Measurements from ENCODE around the gene OR2Z1. TPM values are rescaled to one million over a fixed set of nuclear protein-coding genes. Genes with fewer than 3 reads are reported as not detected.

The OR2Z1 gene
- total RNA-seq, 1 experiment from 2014 or later = not detected

- DNase-seq (ENCODE audit: low spot score) (no peak), ATAC-seq (no peak)
- peaks cover 86% of the 10 kb centered on the region for H3K9me3 Mint-ChIP-seq
- H3K4me3 Mint-ChIP-seq = no peak overlapping the region
- ChIA-PET POLR2A (no interaction called here), CTCF (interaction anchor here (1.4 kb wide), 1 partner anchor 24 kb away, joined by 3 read pairs; the partner anchor contains the start of gene ACTL9)
- H3K27me3 Mint-ChIP-seq (ENCODE audit: low read depth) = peaks cover 6% of the 10 kb centered on the region
- TF ChIP-seq HMGA2 (CRISPR knock-in tag; IDR thresholded peaks at IDR 0.05) (peak; percentile 97), IRF2 (CRISPR knock-in tag; IDR thresholded peaks at IDR 0.05; ENCODE audit: borderline replicate concordance, low read depth) (no peak)
- H3K36me3 Mint-ChIP-seq = peaks cover 53% of the 10 kb centered on the region
- H3K27ac Mint-ChIP-seq = no peak overlapping the region
- H3K4me1 Mint-ChIP-seq = no peaks in the 10 kb centered on the region
These were observed 598 bp downstream of the OR2Z1 start for GRCh38 chr19:8722032-8722431.

GRCh38 chr19:8724276-8724675 is 2.8 kb downstream of the OR2Z1 start:
- ChIA-PET CTCF (no interaction called here), POLR2A (no interaction called here)
- ATAC-seq (no peak), DNase-seq (ENCODE audit: low spot score) (no peak)
- no peak overlapping the region for H3K27ac Mint-ChIP-seq
- H3K36me3 Mint-ChIP-seq = peaks cover 62% of the 10 kb centered on the region
- peaks cover 6% of the 10 kb centered on the region for H3K27me3 Mint-ChIP-seq (ENCODE audit: low read depth)
- TF ChIP-seq, protein P1, sequence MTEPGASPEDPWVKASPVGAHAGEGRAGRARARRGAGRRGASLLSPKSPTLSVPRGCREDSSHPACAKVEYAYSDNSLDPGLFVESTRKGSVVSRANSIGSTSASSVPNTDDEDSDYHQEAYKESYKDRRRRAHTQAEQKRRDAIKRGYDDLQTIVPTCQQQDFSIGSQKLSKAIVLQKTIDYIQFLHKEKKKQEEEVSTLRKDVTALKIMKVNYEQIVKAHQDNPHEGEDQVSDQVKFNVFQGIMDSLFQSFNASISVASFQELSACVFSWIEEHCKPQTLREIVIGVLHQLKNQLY (CRISPR knock-in tag; IDR thresholded peaks at IDR 0.05) = no peak
- TF ChIP-seq NFYB (CRISPR knock-in tag; conservative IDR thresholded peaks at IDR 0.05; ENCODE audit: low read depth) = no peak
- no peak for TF ChIP-seq FOXP1 (CRISPR knock-in tag; IDR thresholded peaks at IDR 0.05; ENCODE audit: borderline replicate concordance)
- no peak for TF ChIP-seq PRRX2 (CRISPR knock-in tag; IDR thresholded peaks at IDR 0.05)
- H3K4me1 Mint-ChIP-seq = no peaks in the 10 kb centered on the region
- H3K4me3 Mint-ChIP-seq = no peak overlapping the region
- H3K9me3 Mint-ChIP-seq = peaks cover 87% of the 10 kb centered on the region

GRCh38 chr19:8731428-8732169 is 10.2 kb downstream of the OR2Z1 start:
- DNase-seq (ENCODE audit: low spot score) (no peak), ATAC-seq (no peak)
- TF ChIP-seq EMX1 (CRISPR knock-in tag; IDR thresholded peaks at IDR 0.05) (no peak), ZNF671 (CRISPR knock-in tag; IDR thresholded peaks at IDR 0.05) (no peak), ZSCAN18 (CRISPR knock-in tag; IDR thresholded peaks at IDR 0.05) (no peak), PRDM15 (CRISPR knock-in tag; IDR thresholded peaks at IDR 0.05) (no peak), CREM (CRISPR knock-in tag; IDR thresholded peaks at IDR 0.05) (no peak), ZNF232 (CRISPR knock-in tag; IDR thresholded peaks at IDR 0.05) (no peak)
- Mint-ChIP-seq H3K4me3 (no peak overlapping the region), H3K36me3 (peaks cover 62% of the 10 kb centered on the region), H3K27ac (no peak overlapping the region), H3K27me3 (ENCODE audit: low read depth) (peaks cover 7% of the 10 kb centered on the region), H3K4me1 (no peaks in the 10 kb centered on the region), H3K9me3 (peaks cover 66% of the 10 kb centered on the region)
- ChIA-PET CTCF (no interaction called here), POLR2A (no interaction called here)

GRCh38 chr19:8738377-8738776 is 16.9 kb downstream of the OR2Z1 start:
- no peak overlapping the region for H3K4me3 Mint-ChIP-seq
- H3K36me3 Mint-ChIP-seq = peaks cover 41% of the 10 kb centered on the region
- no peak overlapping the region for H3K27ac Mint-ChIP-seq
- H3K4me1 Mint-ChIP-seq = no peaks in the 10 kb centered on the region
- DNase-seq (ENCODE audit: low spot score) (no peak), ATAC-seq (no peak)
- peaks cover 6% of the 10 kb centered on the region; the same call in 1 of the 2 replicates for H3K27me3 Mint-ChIP-seq (ENCODE audit: low read depth)
- POLR2A ChIA-PET = no interaction called here
- CTCF ChIA-PET = no interaction called here
- H3K9me3 Mint-ChIP-seq = peaks cover 44% of the 10 kb centered on the region
- TF ChIP-seq ZNF219 (CRISPR knock-in tag; IDR thresholded peaks at IDR 0.05; ENCODE audit: borderline replicate concordance) (no peak), NFE2L1 (CRISPR knock-in tag; IDR thresholded peaks at IDR 0.05) (no peak), HMGA2 (CRISPR knock-in tag; IDR thresholded peaks at IDR 0.05) (no peak), GRHL2 (CRISPR knock-in tag; IDR thresholded peaks at IDR 0.05; ENCODE audit: insufficient replicate concordance, severe bottlenecking) (no peak), ARID4B (CRISPR knock-in tag; IDR thresholded peaks at IDR 0.05; ENCODE audit: borderline replicate concordance) (no peak)
- TF ChIP-seq, protein P2, sequence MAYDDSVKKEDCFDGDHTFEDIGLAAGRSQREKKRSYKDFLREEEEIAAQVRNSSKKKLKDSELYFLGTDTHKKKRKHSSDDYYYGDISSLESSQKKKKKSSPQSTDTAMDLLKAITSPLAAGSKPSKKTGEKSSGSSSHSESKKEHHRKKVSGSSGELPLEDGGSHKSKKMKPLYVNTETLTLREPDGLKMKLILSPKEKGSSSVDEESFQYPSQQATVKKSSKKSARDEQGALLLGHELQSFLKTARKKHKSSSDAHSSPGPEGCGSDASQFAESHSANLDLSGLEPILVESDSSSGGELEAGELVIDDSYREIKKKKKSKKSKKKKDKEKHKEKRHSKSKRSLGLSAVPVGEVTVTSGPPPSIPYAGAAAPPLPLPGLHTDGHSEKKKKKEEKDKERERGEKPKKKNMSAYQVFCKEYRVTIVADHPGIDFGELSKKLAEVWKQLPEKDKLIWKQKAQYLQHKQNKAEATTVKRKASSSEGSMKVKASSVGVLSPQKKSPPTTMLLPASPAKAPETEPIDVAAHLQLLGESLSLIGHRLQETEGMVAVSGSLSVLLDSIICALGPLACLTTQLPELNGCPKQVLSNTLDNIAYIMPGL (CRISPR knock-in tag; IDR thresholded peaks at IDR 0.05) = no peak
